Stimulated activated CD4-positive, alpha-beta T cell treated with anti-CD3 and anti-CD28 coated beads, Interleukin-4, amount 100 ng/mL, for 24 hours (primary cell): ENCODE measurements around the gene MBNL3.
"Not testable (repeated sequence)": the region's sequence is repeated elsewhere in the genome, so short reads cannot be mapped to it uniquely, and the experiment has no call there.

Experiments
- DNase-seq: peaks from one replicate; pipeline ENCODE4 v3.0.0-alpha.2; 2020

The MBNL3 gene

GRCh38 chrX:132474544-132475248 lies 14.1 kb downstream of the MBNL3 start:
- DNase-seq: no peak

GRCh38 chrX:132472397-132472796 lies 16.4 kb downstream of the MBNL3 start:
- DNase-seq: no peak

DNA sequence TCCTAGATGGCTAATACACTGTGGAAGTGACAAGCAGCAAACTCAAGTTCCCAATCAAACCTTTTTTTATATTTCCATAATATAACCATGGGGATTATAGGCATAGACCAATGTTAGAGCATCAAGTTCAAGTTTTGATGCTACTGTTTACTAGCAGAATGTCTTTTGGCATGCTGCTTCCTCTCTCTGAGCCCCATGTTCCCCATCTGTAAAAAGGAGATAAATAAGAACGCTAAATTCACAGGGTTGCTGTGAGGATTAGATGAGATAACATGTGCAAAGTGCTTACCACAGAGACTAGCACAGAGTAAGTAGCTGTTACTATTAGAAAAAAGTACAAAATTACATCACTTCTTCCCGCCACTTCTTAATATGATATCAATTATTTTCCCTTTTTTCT lies 18.0 kb downstream of the MBNL3 start:
- no peak for DNase-seq

DNA sequence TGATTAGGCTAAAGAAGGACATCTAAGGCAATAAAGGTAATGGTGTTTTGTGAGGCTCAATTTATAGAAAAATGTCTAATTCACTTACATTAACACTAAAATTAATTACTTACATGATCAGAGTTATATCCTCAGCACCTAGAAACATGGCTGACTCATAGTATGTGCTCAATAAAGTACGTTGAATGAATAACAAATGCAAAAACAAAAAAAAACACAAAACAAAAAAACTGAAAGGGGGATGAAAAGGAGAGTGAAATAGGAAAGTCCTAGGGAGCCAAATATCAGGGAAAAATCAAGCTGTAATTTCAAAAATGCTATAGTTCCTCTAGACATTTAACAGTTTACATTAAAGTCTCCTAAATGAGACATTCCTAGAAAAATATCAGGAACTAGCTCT lies 18.7 kb downstream of the MBNL3 start:
- no peak for DNase-seq

GRCh38 chrX:132468454-132468853 lies 20.4 kb downstream of the MBNL3 start:
- DNase-seq: no peak

- no peak for DNase-seq
These were observed 20.8 kb downstream of the MBNL3 start for GRCh38 chrX:132467989-132468388.

GRCh38 chrX:132467026-132467425 lies 21.8 kb downstream of the MBNL3 start:
- no peak for DNase-seq

DNA sequence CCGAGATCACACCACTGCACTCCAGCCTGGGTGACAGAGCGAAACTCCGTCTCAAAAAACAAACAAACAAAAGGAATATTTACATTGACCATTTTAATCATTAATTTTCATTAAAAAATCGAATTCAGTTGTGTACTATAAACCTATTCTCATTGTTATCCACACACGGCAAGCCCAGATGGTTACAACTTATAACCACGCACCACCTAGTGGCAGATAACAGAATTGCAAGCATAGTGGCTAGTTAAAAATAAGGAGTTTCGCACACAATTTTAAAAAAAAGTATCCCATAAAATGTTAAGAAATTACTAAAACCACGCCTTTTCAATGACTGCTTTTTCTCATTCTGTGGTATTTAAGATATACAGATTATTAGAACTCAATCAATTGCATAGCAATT lies 25.4 kb downstream of the MBNL3 start:
- DNase-seq: peak; percentile 4

DNA sequence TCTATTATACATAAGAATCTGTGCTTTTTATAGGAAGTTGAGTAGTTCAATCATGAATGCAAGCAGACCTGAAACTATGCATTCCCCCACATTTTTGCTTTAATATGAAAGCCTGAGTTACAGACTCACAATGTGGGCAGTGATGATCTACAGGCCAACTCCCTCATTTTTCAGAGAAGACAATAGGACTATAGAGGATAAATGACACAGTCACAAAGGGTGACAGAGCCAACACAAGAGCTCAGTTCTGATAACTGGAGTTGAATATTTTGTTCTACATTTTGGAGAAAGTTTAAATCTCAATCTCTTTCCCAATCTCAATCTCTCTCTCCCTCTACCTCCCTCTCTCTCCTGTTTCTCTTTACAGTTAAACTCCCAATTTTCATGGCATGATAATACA lies 27.0 kb downstream of the MBNL3 start:
- DNase-seq: no peak

GRCh38 chrX:132452911-132453550 lies 35.8 kb downstream of the MBNL3 start:
- DNase-seq: no peak

- not testable (repeated sequence) for DNase-seq
These were observed 42.9 kb downstream of the MBNL3 start for GRCh38 chrX:132445909-132446308.

- no peak for DNase-seq
These were observed 43.9 kb downstream of the MBNL3 start for GRCh38 chrX:132444936-132445335.

GRCh38 chrX:132443196-132444135 lies 45.4 kb downstream of the MBNL3 start:
- no peak for DNase-seq

GRCh38 chrX:132442691-132443090 lies 46.1 kb downstream of the MBNL3 start:
- no peak for DNase-seq

DNA sequence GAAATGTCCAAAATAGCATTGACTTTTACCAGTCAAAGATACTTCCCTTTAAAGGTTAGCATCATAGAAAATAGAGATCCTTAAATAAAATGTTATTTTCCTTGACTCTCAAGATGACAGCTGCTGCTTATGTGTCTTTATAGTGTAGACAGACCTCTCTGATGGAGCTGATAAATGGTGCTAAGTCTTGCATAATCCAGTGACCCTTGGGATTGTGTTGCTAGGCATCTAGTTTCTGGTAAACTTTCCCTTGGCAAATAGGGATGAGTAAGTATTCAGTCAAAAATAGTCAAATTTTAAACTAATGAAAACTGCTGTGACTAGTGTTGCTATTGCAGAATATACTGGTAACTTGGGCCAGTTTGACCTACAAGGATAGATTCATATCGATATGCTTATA lies 53.6 kb downstream of the MBNL3 start:
- no peak for DNase-seq

- no peak for DNase-seq
These were observed 55.3 kb downstream of the MBNL3 start for GRCh38 chrX:132433551-132433950.

- DNase-seq: no peak
These were observed 55.8 kb downstream of the MBNL3 start for GRCh38 chrX:132433001-132433400.

DNA sequence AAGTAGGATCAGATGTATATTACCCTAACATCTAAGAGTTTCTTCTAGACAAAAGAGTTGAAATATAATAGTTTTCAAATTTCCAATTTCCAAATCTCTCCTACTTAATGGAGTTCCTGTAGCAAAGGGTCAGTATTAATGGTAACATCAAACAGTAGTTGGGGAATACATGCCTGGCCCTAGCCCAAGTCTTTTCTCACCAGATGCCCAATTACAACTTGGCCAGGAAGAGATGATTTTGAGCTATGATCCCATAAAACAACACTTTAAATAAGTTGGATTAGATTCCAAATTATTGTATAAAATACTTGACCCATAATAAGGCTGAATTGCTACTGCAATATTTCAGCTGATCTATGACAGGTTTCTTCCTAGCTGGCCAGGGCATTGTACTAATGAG lies 59.9 kb downstream of the MBNL3 start:
- no peak for DNase-seq

GRCh38 chrX:132426695-132427281 lies 62.0 kb downstream of the MBNL3 start:
- DNase-seq: no peak

GRCh38 chrX:132425744-132426318 lies 63.0 kb downstream of the MBNL3 start:
- DNase-seq: no peak

- no peak for DNase-seq
These were observed 65.5 kb downstream of the MBNL3 start for GRCh38 chrX:132423323-132423722.

GRCh38 chrX:132415012-132415411 lies 73.8 kb downstream of the MBNL3 start:
- no peak for DNase-seq

DNA sequence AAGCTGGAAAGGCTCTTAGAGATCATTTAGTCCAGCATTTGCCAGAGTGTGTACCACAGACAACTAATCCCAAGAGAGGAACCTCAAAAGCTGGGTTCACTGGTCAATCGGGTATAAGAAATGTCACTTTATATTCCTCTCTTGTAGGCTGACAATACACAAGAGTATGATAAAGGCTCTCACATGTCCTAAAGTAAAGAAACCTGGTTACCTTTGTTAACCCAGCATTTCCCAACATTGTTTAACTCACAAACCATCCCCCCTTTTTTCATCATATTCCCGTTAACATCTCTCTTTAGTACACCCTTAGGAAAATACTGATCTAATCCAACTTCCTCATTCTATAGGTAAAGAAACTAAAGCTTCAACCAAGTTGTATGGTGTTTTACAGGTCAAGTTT lies 74.4 kb downstream of the MBNL3 start:
- no peak for DNase-seq
